ENCODE data around the gene TRIM17.

DNA sequence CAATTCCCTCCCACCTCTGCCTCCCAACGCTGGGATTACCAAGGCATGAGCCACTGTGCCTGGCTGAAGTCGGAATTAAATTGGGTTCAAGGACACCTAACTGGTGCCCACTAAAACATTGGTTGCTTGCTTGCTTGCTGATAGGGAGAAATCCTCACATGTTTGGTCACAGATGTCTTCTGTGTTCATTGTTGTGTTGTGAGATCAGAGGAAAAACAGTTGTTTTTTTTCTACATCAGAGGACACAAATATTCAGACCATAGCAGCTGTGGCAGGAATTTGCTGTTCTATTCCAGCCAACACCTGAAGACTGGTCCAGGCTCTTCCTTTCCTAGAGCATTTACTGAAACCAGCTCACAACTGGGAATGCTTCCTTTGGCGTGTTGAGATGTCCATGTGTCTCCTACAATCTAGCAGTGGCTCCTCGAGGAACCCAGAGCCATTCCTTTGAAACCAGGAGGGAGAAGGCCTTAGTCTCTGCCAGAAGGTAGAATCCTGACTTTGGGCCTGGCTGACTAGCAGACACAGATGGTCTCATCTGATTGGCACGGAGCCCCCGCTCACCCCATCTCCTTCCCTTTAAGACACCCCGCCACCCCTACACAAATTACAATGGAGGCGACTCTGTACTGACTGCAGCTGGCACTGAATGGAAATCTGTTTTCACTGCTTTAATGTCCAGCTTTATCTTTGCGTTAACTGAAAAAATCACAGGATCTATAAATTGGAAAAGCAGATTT lies 24.3 kb upstream of the TRIM17 start:
- TF ChIP-seq POLR2A (IDR thresholded peaks at IDR 0.05), result no peak
- TF ChIP-seq, protein P1, sequence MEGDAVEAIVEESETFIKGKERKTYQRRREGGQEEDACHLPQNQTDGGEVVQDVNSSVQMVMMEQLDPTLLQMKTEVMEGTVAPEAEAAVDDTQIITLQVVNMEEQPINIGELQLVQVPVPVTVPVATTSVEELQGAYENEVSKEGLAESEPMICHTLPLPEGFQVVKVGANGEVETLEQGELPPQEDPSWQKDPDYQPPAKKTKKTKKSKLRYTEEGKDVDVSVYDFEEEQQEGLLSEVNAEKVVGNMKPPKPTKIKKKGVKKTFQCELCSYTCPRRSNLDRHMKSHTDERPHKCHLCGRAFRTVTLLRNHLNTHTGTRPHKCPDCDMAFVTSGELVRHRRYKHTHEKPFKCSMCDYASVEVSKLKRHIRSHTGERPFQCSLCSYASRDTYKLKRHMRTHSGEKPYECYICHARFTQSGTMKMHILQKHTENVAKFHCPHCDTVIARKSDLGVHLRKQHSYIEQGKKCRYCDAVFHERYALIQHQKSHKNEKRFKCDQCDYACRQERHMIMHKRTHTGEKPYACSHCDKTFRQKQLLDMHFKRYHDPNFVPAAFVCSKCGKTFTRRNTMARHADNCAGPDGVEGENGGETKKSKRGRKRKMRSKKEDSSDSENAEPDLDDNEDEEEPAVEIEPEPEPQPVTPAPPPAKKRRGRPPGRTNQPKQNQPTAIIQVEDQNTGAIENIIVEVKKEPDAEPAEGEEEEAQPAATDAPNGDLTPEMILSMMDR (IDR thresholded peaks at IDR 0.05), result no peak
- TF ChIP-seq POLR2AphosphoS5 (IDR thresholded peaks at IDR 0.05; ENCODE audit: insufficient read depth in 1 of 2, low read depth in 1 of 2), result no peak

All from vagina (tissue), 2 donors.